T-helper 17 cell (primary cell): ENCODE results near the gene IL1R2. TPM values are rescaled to one million over a fixed set of nuclear protein-coding genes. Genes with fewer than 3 reads are reported as not detected.

Experiments
- ATAC-seq: fragments of 150-1000 bp; cut with Tn5 transposase; 2 replicates; pipeline ENCODE4 v1.10.0; 2021; ENCODE audit warnings: mild to moderate bottlenecking, moderate library complexity
- DNase-seq, 3 donors: peaks; one replicate each; pipeline versions ENCODE4 v3.0.0 to v3.0.0-alpha.2; 2020 to 2021
- H3K9me3 ChIP-seq: one replicate; pipeline ENCODE4 v1.7.0; 2013; ENCODE audit warnings: low read length, mild to moderate bottlenecking; ENCODE audit not compliant: control insufficient read depth, poor library complexity, severe bottlenecking
- H3K27ac Mint-ChIP-seq: one replicate; pipeline ENCODE4 v1.8.0; 2022; ENCODE audit warnings: mild to moderate bottlenecking, moderate library complexity, mixed read lengths
- H3K27me3 Mint-ChIP-seq: one replicate; pipeline ENCODE4 v1.8.0; 2022; ENCODE audit warnings: mixed read lengths
- H3K36me3 Mint-ChIP-seq: one replicate; pipeline ENCODE4 v1.8.0; 2022; ENCODE audit warnings: low read depth, mixed read lengths
- H3K4me1 Mint-ChIP-seq: one replicate; pipeline ENCODE4 v1.8.0; 2022; ENCODE audit warnings: mild to moderate bottlenecking, mixed read lengths
- H3K4me3 Mint-ChIP-seq: one replicate; pipeline ENCODE4 v1.8.0; 2022; ENCODE audit warnings: mild to moderate bottlenecking, moderate library complexity, mixed read lengths
- total RNA-seq, 4 donors: library from RNA in 2 of 4; stranded (reverse) in 2 of 4; gene quantifications; one replicate each; pipeline ENCODE4 v1.2.3 and lab custom pipeline; 2022 to 2026

Gene IL1R2
- total RNA-seq, 2 donors from 2014 or later, result 1.1 to 1.9 TPM

- Mint-ChIP-seq H3K4me1 (peaks cover 21% of the 10 kb centered on the region), H3K27me3 (peaks cover 4% of the 10 kb centered on the region), H3K4me3 (no peak overlapping the region), H3K36me3 (no peaks in the 10 kb centered on the region), H3K27ac (peak overlapping the region; percentile 4)
- H3K9me3 ChIP-seq, result no peaks in the 10 kb centered on the region
- no peak for DNase-seq
- ATAC-seq, result no peak
These were observed 32.6 kb downstream of the IL1R2 start for GRCh38 chr2:102024410-102024809.

GRCh38 chr2:102025016-102025501, 33.3 kb downstream of the IL1R2 start:
- peak overlapping the region; percentile 4 for H3K27ac Mint-ChIP-seq
- DNase-seq (no peak), ATAC-seq (no peak)
- peaks cover 4% of the 10 kb centered on the region for H3K27me3 Mint-ChIP-seq
- no peaks in the 10 kb centered on the region for H3K36me3 Mint-ChIP-seq
- no peaks in the 10 kb centered on the region for H3K9me3 ChIP-seq
- no peak overlapping the region for H3K4me3 Mint-ChIP-seq
- peaks cover 24% of the 10 kb centered on the region for H3K4me1 Mint-ChIP-seq

DNA sequence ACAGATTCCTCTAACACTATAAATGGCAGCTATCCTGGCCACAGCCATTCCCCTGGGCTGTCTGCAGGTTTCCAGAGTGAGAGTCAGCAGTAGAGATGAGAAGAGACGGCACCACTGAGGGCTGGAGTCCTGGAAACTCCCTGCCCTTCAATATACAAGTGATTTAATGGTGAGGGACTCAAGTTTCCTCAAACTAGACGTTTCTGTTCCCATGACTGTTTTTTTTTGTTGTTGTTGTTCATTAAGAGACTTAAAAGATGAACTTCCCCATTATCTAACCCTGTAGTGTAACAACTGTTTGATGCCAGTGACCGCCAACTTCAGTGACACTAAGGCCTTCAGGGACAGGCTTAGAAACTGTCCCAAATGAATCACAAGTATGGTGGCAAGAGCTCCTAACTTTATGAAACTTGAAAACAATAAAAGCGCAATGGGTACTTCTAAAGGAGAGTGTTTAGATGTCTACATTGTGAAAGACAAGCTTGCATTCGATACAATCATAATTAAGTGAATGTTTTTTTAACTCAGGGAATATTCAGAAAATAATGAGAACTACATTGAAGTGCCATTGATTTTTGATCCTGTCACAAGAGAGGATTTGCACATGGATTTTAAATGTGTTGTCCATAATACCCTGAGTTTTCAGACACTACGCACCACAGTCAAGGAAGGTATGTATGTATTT, 34.0 kb downstream of the IL1R2 start:
- no peak overlapping the region for H3K4me3 Mint-ChIP-seq
- no peak for DNase-seq
- ATAC-seq, result peak; percentile 18
- peaks cover 21% of the 10 kb centered on the region for H3K4me1 Mint-ChIP-seq
- no peaks in the 10 kb centered on the region for H3K36me3 Mint-ChIP-seq
- H3K27ac Mint-ChIP-seq, result peak overlapping the region; percentile 4
- H3K9me3 ChIP-seq, result no peaks in the 10 kb centered on the region
- peaks cover 4% of the 10 kb centered on the region for H3K27me3 Mint-ChIP-seq

DNA sequence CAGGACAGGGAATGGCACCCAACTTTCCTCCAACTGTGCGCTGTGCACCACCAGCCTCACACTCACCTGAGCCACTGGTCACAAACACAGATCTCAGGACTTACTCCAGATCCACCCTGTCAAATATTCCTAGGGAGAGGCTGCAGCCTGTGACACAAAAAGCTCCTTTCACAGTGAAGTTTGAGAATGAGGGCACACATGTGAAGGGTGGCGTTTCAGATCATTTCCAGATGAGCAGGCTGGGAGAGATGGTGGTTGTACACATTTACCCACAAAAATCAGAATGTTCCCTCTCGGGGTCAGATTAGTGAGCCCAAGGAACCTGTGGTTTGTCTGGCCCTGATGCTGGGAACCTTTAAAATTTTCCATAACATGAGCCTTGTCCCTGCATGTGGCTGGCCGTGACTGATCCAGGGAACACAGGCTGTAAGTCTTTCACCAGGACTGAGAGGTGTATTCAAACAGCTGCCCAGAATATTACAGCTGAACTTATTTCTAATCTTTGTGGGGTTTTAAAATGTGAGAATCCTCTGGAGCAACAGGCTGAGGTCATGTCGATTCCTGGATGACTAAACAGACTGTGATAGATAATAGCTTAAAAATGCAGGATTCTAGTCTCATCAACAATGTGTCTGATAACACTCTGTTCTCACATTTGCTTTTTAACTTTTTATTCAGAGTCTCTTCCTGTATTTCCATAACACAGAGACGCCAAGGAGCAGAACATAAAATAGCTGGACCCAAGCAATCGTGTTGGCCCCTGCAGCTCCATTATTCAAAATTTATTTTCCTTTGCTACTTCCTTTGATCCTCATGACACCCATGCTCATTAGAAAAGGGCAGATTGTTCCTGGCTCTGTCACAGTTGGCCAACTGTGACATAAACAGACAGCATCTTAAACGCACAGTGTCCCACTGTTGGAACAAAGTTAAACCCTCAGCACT, 35.5 kb downstream of the IL1R2 start:
- H3K4me3 Mint-ChIP-seq, result no peak overlapping the region
- no peaks in the 10 kb centered on the region for H3K9me3 ChIP-seq
- H3K27me3 Mint-ChIP-seq, result peaks cover 4% of the 10 kb centered on the region
- DNase-seq, result no peak
- H3K27ac Mint-ChIP-seq, result peak overlapping the region; percentile 90
- H3K36me3 Mint-ChIP-seq, result no peaks in the 10 kb centered on the region
- no peak for ATAC-seq
- H3K4me1 Mint-ChIP-seq, result peaks cover 22% of the 10 kb centered on the region

- H3K27me3 Mint-ChIP-seq, result no peaks in the 10 kb centered on the region
- no peaks in the 10 kb centered on the region for H3K36me3 Mint-ChIP-seq
- no peak for DNase-seq
- H3K27ac Mint-ChIP-seq, result peak overlapping the region; percentile 90
- peak; percentile 16 for ATAC-seq
- H3K9me3 ChIP-seq, result no peaks in the 10 kb centered on the region
- H3K4me3 Mint-ChIP-seq, result peak overlapping the region; percentile 62
- H3K4me1 Mint-ChIP-seq, result peaks cover 30% of the 10 kb centered on the region
These were observed 36.7 kb downstream of the IL1R2 start for GRCh38 chr2:102028470-102028869.

- H3K9me3 ChIP-seq, result no peaks in the 10 kb centered on the region
- Mint-ChIP-seq H3K36me3 (no peaks in the 10 kb centered on the region), H3K4me1 (peaks cover 32% of the 10 kb centered on the region), H3K4me3 (no peak overlapping the region), H3K27ac (peak overlapping the region; percentile 53), H3K27me3 (no peaks in the 10 kb centered on the region)
- no peak for ATAC-seq
- no peak for DNase-seq
These were observed 37.6 kb downstream of the IL1R2 start for GRCh38 chr2:102029405-102029804.

DNA sequence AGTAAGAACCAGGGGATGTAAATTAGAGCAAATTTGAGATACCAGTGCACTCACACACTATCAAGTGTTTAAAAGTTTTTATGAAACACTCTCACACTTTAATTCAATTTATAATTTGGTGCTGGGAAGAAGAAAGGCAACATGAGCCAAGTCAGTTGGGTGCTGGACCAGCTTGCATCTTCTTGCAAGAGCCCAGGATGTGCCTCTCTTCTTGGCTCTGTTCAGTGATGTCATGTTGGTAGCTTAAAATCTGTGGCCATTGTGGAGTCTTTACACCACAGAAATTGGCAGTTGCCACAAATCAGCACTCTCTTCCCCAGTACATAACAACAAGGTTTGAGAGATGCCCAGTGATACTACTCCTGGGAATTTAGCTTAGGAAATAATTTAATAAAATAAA, 38.2 kb downstream of the IL1R2 start:
- H3K4me1 Mint-ChIP-seq, result peaks cover 37% of the 10 kb centered on the region
- no peaks in the 10 kb centered on the region for H3K27me3 Mint-ChIP-seq
- peak overlapping the region; percentile 53 for H3K27ac Mint-ChIP-seq
- no peaks in the 10 kb centered on the region for H3K9me3 ChIP-seq
- H3K36me3 Mint-ChIP-seq, result no peaks in the 10 kb centered on the region
- H3K4me3 Mint-ChIP-seq, result no peak overlapping the region
- ATAC-seq (no peak), DNase-seq (no peak)

DNA sequence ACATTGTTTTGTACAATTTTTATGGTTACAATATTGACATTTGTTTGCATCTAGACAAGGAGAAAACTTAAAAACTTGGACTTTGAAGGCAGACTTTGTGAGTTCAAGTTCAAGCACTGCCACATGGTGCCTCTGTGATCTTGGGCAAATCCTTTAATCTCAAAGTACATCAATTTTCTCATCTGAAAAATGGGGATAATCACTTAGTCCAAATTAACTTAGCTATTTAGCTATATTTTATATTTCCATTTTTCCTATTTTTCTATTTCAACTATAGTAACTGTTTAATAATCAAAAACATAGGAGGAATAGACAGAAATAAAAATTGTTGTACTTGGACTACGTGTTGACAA, 38.7 kb downstream of the IL1R2 start:
- H3K9me3 ChIP-seq, result no peaks in the 10 kb centered on the region
- no peak overlapping the region for H3K27ac Mint-ChIP-seq
- H3K27me3 Mint-ChIP-seq, result no peaks in the 10 kb centered on the region
- H3K36me3 Mint-ChIP-seq, result no peaks in the 10 kb centered on the region
- peaks cover 36% of the 10 kb centered on the region for H3K4me1 Mint-ChIP-seq
- no peak for ATAC-seq
- no peak overlapping the region for H3K4me3 Mint-ChIP-seq
- no peak for DNase-seq

- Mint-ChIP-seq H3K27ac (no peak overlapping the region), H3K27me3 (no peaks in the 10 kb centered on the region), H3K4me3 (no peak overlapping the region), H3K36me3 (no peaks in the 10 kb centered on the region), H3K4me1 (peaks cover 33% of the 10 kb centered on the region)
- no peak for DNase-seq
- H3K9me3 ChIP-seq, result no peaks in the 10 kb centered on the region
- ATAC-seq, result peak; percentile 53
These were observed 39.2 kb downstream of the IL1R2 start for GRCh38 chr2:102030855-102031527.

DNA sequence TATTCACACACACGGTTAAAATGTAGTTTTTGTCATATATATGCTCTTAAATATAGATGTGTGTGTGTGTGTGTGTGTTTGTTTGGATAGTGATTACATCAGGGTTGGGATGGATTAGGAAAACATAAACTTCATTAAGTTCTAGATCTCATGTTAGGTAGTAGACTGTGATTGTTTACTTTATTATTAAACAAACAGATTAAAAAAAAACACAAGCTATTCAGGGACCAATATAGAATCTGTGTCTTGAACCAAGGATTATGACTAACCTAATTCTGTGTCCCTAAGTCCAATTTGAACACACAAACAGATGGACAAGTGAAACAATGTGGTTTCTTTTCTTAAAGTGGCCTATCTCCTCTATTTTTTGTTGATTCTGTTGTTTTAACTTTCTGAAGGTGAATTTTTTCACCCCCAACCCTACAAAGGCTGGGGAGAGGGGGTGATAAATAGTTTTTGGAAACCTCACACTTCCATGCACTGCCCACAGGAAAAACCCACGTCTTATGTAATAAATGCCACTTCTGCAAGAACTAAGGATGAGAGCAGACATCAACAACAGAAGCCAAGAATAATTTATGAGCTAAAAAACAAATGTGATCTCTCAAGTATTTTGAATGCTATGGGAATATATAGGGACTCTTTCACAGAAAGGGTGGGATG, 40.7 kb downstream of the IL1R2 start:
- Mint-ChIP-seq H3K4me1 (peaks cover 30% of the 10 kb centered on the region), H3K27me3 (no peaks in the 10 kb centered on the region), H3K36me3 (no peaks in the 10 kb centered on the region), H3K27ac (peak overlapping the region; percentile 89), H3K4me3 (peak overlapping the region; percentile 82)
- ATAC-seq (no peak), DNase-seq (no peak)
- H3K9me3 ChIP-seq, result no peaks in the 10 kb centered on the region

GRCh38 chr2:102033031-102033749, 41.4 kb downstream of the IL1R2 start:
- peak; percentile 57 for ATAC-seq
- Mint-ChIP-seq H3K4me1 (peaks cover 25% of the 10 kb centered on the region), H3K36me3 (no peaks in the 10 kb centered on the region), H3K27me3 (no peaks in the 10 kb centered on the region), H3K4me3 (peak overlapping the region; percentile 82), H3K27ac (peak overlapping the region; percentile 89)
- no peaks in the 10 kb centered on the region for H3K9me3 ChIP-seq
- DNase-seq, result no peak
